Prostate gland (tissue), 2 donors: ENCODE measurements around the gene KIF18A.

Experiments
- POLR2AphosphoS5 ChIP-seq: sonication (generic); formaldehyde crosslinking; IDR thresholded peaks from one replicate; pipeline ENCODE4 v1.6.1; 2017; ENCODE audit warnings: antibody characterized with exemption
- TF ChIP-seq, protein P1 (sequence below), 4 experiments: fragments of 200-600 bp in 2 of 4; fragments of 450-650 bp in 2 of 4; sonication (generic) in 2 of 4; IDR thresholded peaks; 1 replicate in 3 of 4; 2 replicates in 1 of 4; pipeline ENCODE4 v1.5.1; 2016 to 2019; ENCODE audit warnings: antibody characterized with exemption in 4 of 4, mild to moderate bottlenecking in 2 of 4, moderate library complexity in 2 of 4

DNA sequence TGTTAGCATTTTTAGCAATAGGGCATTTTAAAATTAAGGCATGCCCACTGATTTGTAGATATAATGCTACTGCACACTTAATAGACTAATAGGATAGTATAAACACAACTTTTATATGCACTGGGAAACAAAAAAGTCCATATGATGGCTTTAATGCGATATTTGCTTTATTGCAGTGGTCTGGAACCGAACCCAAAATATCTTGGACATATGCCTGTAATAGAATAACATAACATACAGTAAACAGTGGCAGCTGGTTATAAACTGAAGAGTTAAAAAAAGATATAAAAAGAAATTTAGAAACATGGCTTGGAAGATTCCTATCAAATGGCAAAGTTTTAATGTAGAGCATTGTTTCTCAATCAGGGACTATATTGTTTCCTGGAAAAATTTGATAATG lies 111.9 kb downstream of the KIF18A start:
- TF ChIP-seq, protein P1, sequence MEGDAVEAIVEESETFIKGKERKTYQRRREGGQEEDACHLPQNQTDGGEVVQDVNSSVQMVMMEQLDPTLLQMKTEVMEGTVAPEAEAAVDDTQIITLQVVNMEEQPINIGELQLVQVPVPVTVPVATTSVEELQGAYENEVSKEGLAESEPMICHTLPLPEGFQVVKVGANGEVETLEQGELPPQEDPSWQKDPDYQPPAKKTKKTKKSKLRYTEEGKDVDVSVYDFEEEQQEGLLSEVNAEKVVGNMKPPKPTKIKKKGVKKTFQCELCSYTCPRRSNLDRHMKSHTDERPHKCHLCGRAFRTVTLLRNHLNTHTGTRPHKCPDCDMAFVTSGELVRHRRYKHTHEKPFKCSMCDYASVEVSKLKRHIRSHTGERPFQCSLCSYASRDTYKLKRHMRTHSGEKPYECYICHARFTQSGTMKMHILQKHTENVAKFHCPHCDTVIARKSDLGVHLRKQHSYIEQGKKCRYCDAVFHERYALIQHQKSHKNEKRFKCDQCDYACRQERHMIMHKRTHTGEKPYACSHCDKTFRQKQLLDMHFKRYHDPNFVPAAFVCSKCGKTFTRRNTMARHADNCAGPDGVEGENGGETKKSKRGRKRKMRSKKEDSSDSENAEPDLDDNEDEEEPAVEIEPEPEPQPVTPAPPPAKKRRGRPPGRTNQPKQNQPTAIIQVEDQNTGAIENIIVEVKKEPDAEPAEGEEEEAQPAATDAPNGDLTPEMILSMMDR (IDR thresholded peaks at IDR 0.05): no peak
- TF ChIP-seq POLR2AphosphoS5: no peak
